HEK293 (cell line): Measurements from ENCODE around the gene CCNYL1.

Experiments
- GLI2 ChIP-seq: fragments of 450-650 bp; formaldehyde crosslinking; IDR thresholded peaks from 2 replicates; pipeline ENCODE4; 2017; ENCODE audit warnings: missing biosample characterization, missing genetic modification characterization, low read depth, borderline replicate concordance
- GLIS1 ChIP-seq: fragments of 450-650 bp; formaldehyde crosslinking; IDR thresholded peaks from 2 replicates; pipeline ENCODE4 v1.5.1; 2016; ENCODE audit warnings: missing biosample characterization, missing genetic modification characterization
- KLF7 ChIP-seq: fragments of 450-650 bp; formaldehyde crosslinking; IDR thresholded peaks from 2 replicates; pipeline ENCODE4 v1.5.1; 2016; ENCODE audit warnings: missing biosample characterization, missing genetic modification characterization, borderline replicate concordance
- KLF9 ChIP-seq: fragments of 450-650 bp; formaldehyde crosslinking; IDR thresholded peaks from 2 replicates; pipeline ENCODE4 v1.5.1; 2016; ENCODE audit warnings: missing biosample characterization, missing genetic modification characterization, low read depth
- MYNN ChIP-seq: fragments of 450-650 bp; formaldehyde crosslinking; IDR thresholded peaks from 2 replicates; pipeline ENCODE4 v1.5.1; 2016; ENCODE audit warnings: missing biosample characterization, missing genetic modification characterization, borderline replicate concordance
- OVOL3 ChIP-seq: fragments of 450-650 bp; formaldehyde crosslinking; IDR thresholded peaks from 2 replicates; pipeline ENCODE4 v1.5.1; 2016; ENCODE audit warnings: missing biosample characterization, missing genetic modification characterization
- PRDM6 ChIP-seq: fragments of 450-650 bp; formaldehyde crosslinking; IDR thresholded peaks from 2 replicates; pipeline ENCODE4 v1.5.1; 2017; ENCODE audit warnings: missing biosample characterization, missing genetic modification characterization
- SCRT1 ChIP-seq: fragments of 450-650 bp; formaldehyde crosslinking; IDR thresholded peaks from 2 replicates; pipeline ENCODE4 v1.5.1; 2016; ENCODE audit warnings: missing biosample characterization, missing genetic modification characterization, borderline replicate concordance
- SCRT2 ChIP-seq: fragments of 450-650 bp; formaldehyde crosslinking; IDR thresholded peaks from 2 replicates; pipeline ENCODE4 v1.5.1; 2016; ENCODE audit warnings: missing biosample characterization, missing genetic modification characterization
- SP2 ChIP-seq: fragments of 450-650 bp; formaldehyde crosslinking; IDR thresholded peaks from 2 replicates; pipeline ENCODE4 v1.5.1; 2016; ENCODE audit warnings: missing biosample characterization, missing genetic modification characterization
- SP3 ChIP-seq: fragments of 450-650 bp; formaldehyde crosslinking; IDR thresholded peaks from 2 replicates; pipeline ENCODE4 v1.5.1; 2016; ENCODE audit warnings: missing biosample characterization, missing genetic modification characterization
- SP7 ChIP-seq: fragments of 450-650 bp; formaldehyde crosslinking; IDR thresholded peaks from 2 replicates; pipeline ENCODE4 v1.5.1; 2016; ENCODE audit warnings: missing biosample characterization, missing genetic modification characterization
- ZBTB11 ChIP-seq: fragments of 450-650 bp; formaldehyde crosslinking; conservative IDR thresholded peaks from 2 replicates; pipeline ENCODE4 v1.5.1; 2016; ENCODE audit warnings: low read depth, missing biosample characterization, missing genetic modification characterization
- ZBTB20 ChIP-seq: fragments of 450-650 bp; formaldehyde crosslinking; IDR thresholded peaks from 2 replicates; pipeline ENCODE4 v1.5.1; 2016; ENCODE audit warnings: missing biosample characterization, missing genetic modification characterization
- ZBTB21 ChIP-seq: fragments of 450-650 bp; formaldehyde crosslinking; IDR thresholded peaks from 2 replicates; pipeline ENCODE4 v1.5.1; 2017; ENCODE audit warnings: missing biosample characterization, missing genetic modification characterization
- ZNF112 ChIP-seq: fragments of 450-650 bp; formaldehyde crosslinking; IDR thresholded peaks from 2 replicates; pipeline ENCODE4 v1.5.0; 2017; ENCODE audit warnings: missing biosample characterization, missing genetic modification characterization
- ZNF132 ChIP-seq: fragments of 450-650 bp; formaldehyde crosslinking; IDR thresholded peaks from 2 replicates; pipeline ENCODE4 v1.5.1; 2017; ENCODE audit warnings: missing biosample characterization, missing genetic modification characterization, borderline replicate concordance
- ZNF138 ChIP-seq: fragments of 450-650 bp; formaldehyde crosslinking; IDR thresholded peaks from 2 replicates; pipeline ENCODE4 v1.5.1; 2016; ENCODE audit warnings: missing biosample characterization, missing genetic modification characterization, borderline replicate concordance
- ZNF146 ChIP-seq: fragments of 450-650 bp; formaldehyde crosslinking; IDR thresholded peaks from 2 replicates; pipeline ENCODE4 v1.5.1; 2016; ENCODE audit warnings: missing biosample characterization, missing genetic modification characterization
- ZNF157 ChIP-seq: fragments of 450-650 bp; formaldehyde crosslinking; IDR thresholded peaks from 2 replicates; pipeline ENCODE4 v1.5.1; 2016; ENCODE audit warnings: missing biosample characterization, missing genetic modification characterization
- ZNF248 ChIP-seq: fragments of 450-650 bp; formaldehyde crosslinking; IDR thresholded peaks from 2 replicates; pipeline ENCODE4 v1.5.1; 2017; ENCODE audit warnings: missing biosample characterization, missing genetic modification characterization
- ZNF26 ChIP-seq: fragments of 450-650 bp; formaldehyde crosslinking; IDR thresholded peaks from 2 replicates; pipeline ENCODE4 v1.5.1; 2016; ENCODE audit warnings: missing biosample characterization, missing genetic modification characterization
- ZNF266 ChIP-seq: fragments of 450-650 bp; formaldehyde crosslinking; IDR thresholded peaks from 2 replicates; pipeline ENCODE4 v1.5.1; 2016; ENCODE audit warnings: missing biosample characterization, missing genetic modification characterization, low read depth
- ZNF274 ChIP-seq, 2 experiments: fragments of 200-500 bp in 1 of 2; fragments of 450-650 bp in 1 of 2; sonication (Bioruptor generic) in 1 of 2; formaldehyde crosslinking in 1 of 2; IDR thresholded peaks; 2 replicates each; pipeline versions ENCODE4 v1.5.1 to v1.6.1; 2014 to 2016; ENCODE audit warnings: borderline replicate concordance in 1 of 2, inconsistent platforms in 1 of 2, low read length in 1 of 2, missing biosample characterization in 1 of 2, missing genetic modification characterization in 1 of 2
- ZNF341 ChIP-seq: fragments of 450-650 bp; formaldehyde crosslinking; IDR thresholded peaks from 2 replicates; pipeline ENCODE4; 2016; ENCODE audit warnings: low read depth, missing biosample characterization, missing genetic modification characterization
- ZNF394 ChIP-seq: fragments of 450-650 bp; formaldehyde crosslinking; IDR thresholded peaks from 2 replicates; pipeline ENCODE4 v1.5.1; 2016; ENCODE audit warnings: missing biosample characterization, missing genetic modification characterization, mild to moderate bottlenecking, moderate library complexity, borderline replicate concordance
- ZNF530 ChIP-seq: fragments of 450-650 bp; formaldehyde crosslinking; IDR thresholded peaks from 2 replicates; pipeline ENCODE4 v1.5.1; 2016; ENCODE audit warnings: low read depth, missing biosample characterization, missing genetic modification characterization
- ZNF544 ChIP-seq: fragments of 450-650 bp; formaldehyde crosslinking; IDR thresholded peaks from 2 replicates; pipeline ENCODE4 v1.5.0; 2017; ENCODE audit warnings: missing biosample characterization, missing genetic modification characterization
- ZNF560 ChIP-seq: fragments of 450-650 bp; formaldehyde crosslinking; IDR thresholded peaks from 2 replicates; pipeline ENCODE4 v1.5.1; 2017; ENCODE audit warnings: missing biosample characterization, missing genetic modification characterization, borderline replicate concordance
- ZNF626 ChIP-seq: fragments of 450-650 bp; sonication (Bioruptor Pico); formaldehyde crosslinking; IDR thresholded peaks from 2 replicates; pipeline ENCODE4 v1.5.1; 2018; ENCODE audit warnings: missing biosample characterization, missing genetic modification characterization, inconsistent platforms
- ZNF645 ChIP-seq: fragments of 450-650 bp; formaldehyde crosslinking; IDR thresholded peaks from 2 replicates; pipeline ENCODE4; 2016; ENCODE audit warnings: missing biosample characterization, missing genetic modification characterization
- ZNF660 ChIP-seq: fragments of 450-650 bp; IDR thresholded peaks from 2 replicates; pipeline ENCODE4 v1.5.1; 2018; ENCODE audit warnings: missing biosample characterization, mild to moderate bottlenecking, missing genetic modification characterization
- ZXDB ChIP-seq: fragments of 450-650 bp; formaldehyde crosslinking; IDR thresholded peaks from 2 replicates; pipeline ENCODE4 v1.5.1; 2016; ENCODE audit warnings: missing biosample characterization, missing genetic modification characterization

CCNYL1 gene

GRCh38 chr2:207683879-207684627, 27.4 kb upstream of the CCNYL1 start (continued):
- TF ChIP-seq ZNF138 (no peak), ZNF248 (tag by site-specific recombination) (no peak), PRDM6 (tag by site-specific recombination) (peak; percentile 98), GLI2 (tag by site-specific recombination) (peak; percentile 96), ZBTB20 (no peak), ZNF660 (tag by site-specific recombination) (0 out of 2 replicates have a peak, but pooled peaks have one; percentile 51), ZNF266 (tag by site-specific recombination) (no peak), OVOL3 (peak; percentile 90), ZNF560 (no peak), SP2 (tag by site-specific recombination) (0 out of 2 replicates have a peak, but pooled peaks have one; percentile 46), ZNF26 (no peak), KLF9 (tag by site-specific recombination) (no peak), ZNF112 (no peak), ZNF341 (tag by site-specific recombination) (no peak), ZNF530 (tag by site-specific recombination) (no peak), ZNF394 (peak; percentile 78; the same call in 1 of the 2 replicates), ZXDB (peak; percentile 94), ZBTB21 (tag by site-specific recombination) (peak; percentile 29; the same call in 1 of the 2 replicates), ZNF645 (tag by site-specific recombination) (no peak), SP3 (tag by site-specific recombination) (peak; percentile 41; the same call in 1 of the 2 replicates), SCRT2 (tag by site-specific recombination) (no peak; the same call in 1 of the 2 replicates), GLIS1 (tag by site-specific recombination) (peak; percentile 5; the same call in 1 of the 2 replicates), ZNF132 (no peak), SCRT1 (tag by site-specific recombination) (no peak), ZNF146 (tag by site-specific recombination) (peak; percentile 28; the same call in 1 of the 2 replicates), ZNF157 (tag by site-specific recombination) (no peak), KLF7 (tag by site-specific recombination) (peak; percentile 53; the same call in 1 of the 2 replicates), SP7 (tag by site-specific recombination) (peak; percentile 99), ZNF626 (tag by site-specific recombination) (no peak), ZBTB11 (tag by site-specific recombination) (no peak), ZNF274 (IDR thresholded peaks at IDR 0.05; ENCODE audit: low read length) (no peak), ZNF274 (tag by site-specific recombination; IDR thresholded peaks at IDR 0.05; ENCODE audit: borderline replicate concordance) (no peak), MYNN (tag by site-specific recombination) (no peak), ZNF544 (no peak)
